WERI-Rb-1 (cell line): Measurements from ENCODE around the gene CCDC88C.

ENCODE experiments used
- DNase-seq: peaks from one replicate; pipeline ENCODE4 v3.0.0-alpha.2; 2020
- H3K27ac ChIP-seq: fragments of 250-450 bp; sonication (Bioruptor Pico); 2 replicates; pipeline ENCODE4 v1.5.1; 2020; ENCODE audit warnings: mild to moderate bottlenecking, moderate library complexity
- H3K27me3 ChIP-seq: fragments of 250-450 bp; sonication (Bioruptor Pico); 2 replicates; pipeline ENCODE4 v1.5.1; 2021; ENCODE audit warnings: mild to moderate bottlenecking, low read depth, moderate library complexity; ENCODE audit not compliant: insufficient read depth, severe bottlenecking
- H3K36me3 ChIP-seq: fragments of 250-450 bp; sonication (Bioruptor Pico); 2 replicates; pipeline ENCODE4 v1.5.1; 2020; ENCODE audit warnings: mild to moderate bottlenecking, moderate library complexity
- H3K4me3 ChIP-seq: 2 replicates; pipeline ENCODE4 v1.5.1; 2011; ENCODE audit warnings: low read depth, mild to moderate bottlenecking, control low read depth, low read length
- H3K9me3 ChIP-seq: fragments of 250-450 bp; sonication (Bioruptor Pico); 2 replicates; pipeline ENCODE4 v1.5.1; 2021; ENCODE audit warnings: mild to moderate bottlenecking, moderate library complexity; ENCODE audit not compliant: severe bottlenecking
- CTCF ChIP-seq: IDR thresholded peaks from 2 replicates; pipeline ENCODE4 v1.5.1; 2011; ENCODE audit warnings: low read depth, mild to moderate bottlenecking, control low read depth, inconsistent platforms, low read length

Gene CCDC88C

GRCh38 chr14:91233936-91234790, 183.5 kb downstream of the CCDC88C start:
- no peaks in the 10 kb centered on the region for H3K27me3 ChIP-seq
- H3K4me3 ChIP-seq: no peak overlapping the region
- no peaks in the 10 kb centered on the region for H3K36me3 ChIP-seq
- no peak overlapping the region for H3K27ac ChIP-seq
- no peak for DNase-seq
- no peak for TF ChIP-seq CTCF
- peaks cover 6% of the 10 kb centered on the region for H3K9me3 ChIP-seq

- peaks cover 6% of the 10 kb centered on the region for H3K9me3 ChIP-seq
- no peak overlapping the region for H3K27ac ChIP-seq
- no peak overlapping the region for H3K4me3 ChIP-seq
- no peak for TF ChIP-seq CTCF
- H3K27me3 ChIP-seq: no peaks in the 10 kb centered on the region
- DNase-seq: no peak
- no peaks in the 10 kb centered on the region for H3K36me3 ChIP-seq
Observed at GRCh38 chr14:91232603-91233002, 185.0 kb downstream of the CCDC88C start.

GRCh38 chr14:91232052-91232451, 185.6 kb downstream of the CCDC88C start:
- no peak for DNase-seq
- peak overlapping the region; percentile 2; the same call in 1 of the 2 replicates for H3K27ac ChIP-seq
- H3K27me3 ChIP-seq: no peaks in the 10 kb centered on the region
- peaks cover 6% of the 10 kb centered on the region for H3K9me3 ChIP-seq
- H3K36me3 ChIP-seq: no peaks in the 10 kb centered on the region
- no peak overlapping the region for H3K4me3 ChIP-seq
- TF ChIP-seq CTCF: no peak

GRCh38 chr14:91231446-91231845, 186.2 kb downstream of the CCDC88C start:
- Histone ChIP-seq H3K4me3 (no peak overlapping the region), H3K36me3 (no peaks in the 10 kb centered on the region), H3K27ac (peak overlapping the region; percentile 36), H3K27me3 (no peaks in the 10 kb centered on the region), H3K9me3 (peaks cover 6% of the 10 kb centered on the region)
- no peak for DNase-seq
- TF ChIP-seq CTCF: no peak

- TF ChIP-seq CTCF: no peak
- Histone ChIP-seq H3K9me3 (peaks cover 6% of the 10 kb centered on the region), H3K36me3 (no peaks in the 10 kb centered on the region), H3K4me3 (no peak overlapping the region), H3K27me3 (no peaks in the 10 kb centered on the region), H3K27ac (no peak overlapping the region)
- no peak for DNase-seq
Observed at GRCh38 chr14:91230397-91231035, 187.1 kb downstream of the CCDC88C start.
